Measurements from ENCODE around the gene UCK2. TPM values are rescaled to one million over a fixed set of nuclear protein-coding genes. Genes with fewer than 3 reads are reported as not detected.

The UCK2 gene
- total and polyA plus RNA-seq, 9 of the 15 experiments (the other 6 are each of a cell fraction or from before 2014, with no cell fraction given) = 71.6 to 145 (median 95.8) TPM

DNA sequence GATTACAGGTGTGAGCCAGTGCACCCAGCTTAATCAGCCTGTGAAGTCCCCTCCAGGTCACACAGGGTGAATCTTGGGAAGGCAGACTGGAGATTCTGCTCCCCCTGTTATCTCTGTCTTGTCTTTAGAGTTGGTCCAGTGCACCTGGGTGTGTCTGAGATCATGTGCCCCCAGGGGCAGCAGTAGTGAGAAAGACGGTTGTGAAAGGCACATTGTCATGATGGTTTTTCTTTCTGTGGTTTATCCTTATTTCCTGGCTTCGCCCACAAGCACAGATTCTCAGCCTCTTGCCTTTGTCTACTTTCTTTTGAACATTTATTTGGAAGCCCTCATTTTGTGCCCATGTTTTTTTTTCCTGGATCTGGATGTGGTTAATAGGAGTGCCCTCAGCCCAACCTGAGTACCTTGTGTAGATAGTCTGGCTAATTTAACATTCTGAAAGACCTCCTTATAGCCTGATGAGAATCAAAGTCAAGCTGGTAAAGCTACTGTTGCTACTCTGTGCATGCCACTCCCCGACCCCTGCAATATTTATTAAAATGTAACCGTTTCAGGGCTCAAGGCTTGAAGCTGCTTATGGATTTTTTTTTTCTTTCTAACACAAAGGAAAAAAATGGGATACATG lies 23.7 kb downstream of the UCK2 start:
- POLR2A ChIA-PET = no interaction called here
- CTCF ChIA-PET (ENCODE audit: low intra/inter-chr PET ratio) = no interaction called here
- Histone ChIP-seq H3K27me3 (ENCODE audit: control insufficient read depth in 2 of 2, insufficient read depth in 2 of 2, low read length in 2 of 2) (no peaks in the 10 kb centered on the region), H3K9me1 (ENCODE audit: control insufficient read depth, insufficient read depth, low read length) (peaks cover 5% of the 10 kb centered on the region), H3K4me2 (ENCODE audit: insufficient read depth, low read length) (no peak overlapping the region), H2AFZ (ENCODE audit: low read depth, low read length) (no peak overlapping the region), H3K79me2 (ENCODE audit: control insufficient read depth, insufficient read depth, low read length) (peaks cover 96% of the 10 kb centered on the region), H3K36me3 (ENCODE audit: control insufficient read depth, insufficient read depth, low read length) (peaks cover 6% of the 10 kb centered on the region; the same call in 2 of the 3 replicates), H3K9me3 (replicated peaks; ENCODE audit: control insufficient read depth, insufficient read depth, low read depth, low read length) (no peaks in the 10 kb centered on the region), H3K4me3 (no peak overlapping the region), H3K27ac (ENCODE audit: extremely low read depth, low read depth, low read length) (no peak overlapping the region), H3K9ac (ENCODE audit: insufficient read depth in 1 of 2, low read depth in 2 of 2, low read length in 2 of 2) (no peak overlapping the region), H3K4me1 (replicated peaks in 1 of 2; ENCODE audit: control insufficient read depth in 2 of 2, insufficient read depth in 2 of 2, low read length in 2 of 2) (peaks cover 15 to 45% of the 10 kb centered on the region in 2 experiments), H4K20me1 (replicated peaks; ENCODE audit: control insufficient read depth, insufficient read depth, low read length) (peaks cover 40% of the 10 kb centered on the region)
- intact Hi-C loops (cut with micrococcal nuclease) = no loop called here
- BruUV-seq (replicated peaks) = no TSS peak
- 48% methylated on average over 4 of the region's 4 CpGs for WGBS (ENCODE audit: insufficient coverage, low coverage, missing lambda C conversion rate)
- TF ChIP-seq, protein P1, sequence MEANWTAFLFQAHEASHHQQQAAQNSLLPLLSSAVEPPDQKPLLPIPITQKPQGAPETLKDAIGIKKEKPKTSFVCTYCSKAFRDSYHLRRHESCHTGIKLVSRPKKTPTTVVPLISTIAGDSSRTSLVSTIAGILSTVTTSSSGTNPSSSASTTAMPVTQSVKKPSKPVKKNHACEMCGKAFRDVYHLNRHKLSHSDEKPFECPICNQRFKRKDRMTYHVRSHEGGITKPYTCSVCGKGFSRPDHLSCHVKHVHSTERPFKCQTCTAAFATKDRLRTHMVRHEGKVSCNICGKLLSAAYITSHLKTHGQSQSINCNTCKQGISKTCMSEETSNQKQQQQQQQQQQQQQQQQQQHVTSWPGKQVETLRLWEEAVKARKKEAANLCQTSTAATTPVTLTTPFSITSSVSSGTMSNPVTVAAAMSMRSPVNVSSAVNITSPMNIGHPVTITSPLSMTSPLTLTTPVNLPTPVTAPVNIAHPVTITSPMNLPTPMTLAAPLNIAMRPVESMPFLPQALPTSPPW (CRISPR knock-in tag; IDR thresholded peaks at IDR 0.05) = 0 out of 2 replicates have a peak, but pooled peaks have one; percentile 28
- TF ChIP-seq TCF3 (CRISPR knock-in tag; IDR thresholded peaks at IDR 0.05) = 0 out of 2 replicates have a peak, but pooled peaks have one; percentile 11
- no peak for TF ChIP-seq ARNT (IDR thresholded peaks at IDR 0.05)
- peak; percentile 39; the same call in 1 of the 2 replicates for TF ChIP-seq BHLHE40 (IDR thresholded peaks at IDR 0.05; ENCODE audit: low read length)
- no peak for TF ChIP-seq NFE2L1 (tag; IDR thresholded peaks at IDR 0.05; ENCODE audit: borderline replicate concordance, low read depth)
- TF ChIP-seq CBFA2T2 (conservative IDR thresholded peaks at IDR 0.05) = peak; percentile 21; the same call in 1 of the 2 replicates
- TF ChIP-seq, protein P2, sequence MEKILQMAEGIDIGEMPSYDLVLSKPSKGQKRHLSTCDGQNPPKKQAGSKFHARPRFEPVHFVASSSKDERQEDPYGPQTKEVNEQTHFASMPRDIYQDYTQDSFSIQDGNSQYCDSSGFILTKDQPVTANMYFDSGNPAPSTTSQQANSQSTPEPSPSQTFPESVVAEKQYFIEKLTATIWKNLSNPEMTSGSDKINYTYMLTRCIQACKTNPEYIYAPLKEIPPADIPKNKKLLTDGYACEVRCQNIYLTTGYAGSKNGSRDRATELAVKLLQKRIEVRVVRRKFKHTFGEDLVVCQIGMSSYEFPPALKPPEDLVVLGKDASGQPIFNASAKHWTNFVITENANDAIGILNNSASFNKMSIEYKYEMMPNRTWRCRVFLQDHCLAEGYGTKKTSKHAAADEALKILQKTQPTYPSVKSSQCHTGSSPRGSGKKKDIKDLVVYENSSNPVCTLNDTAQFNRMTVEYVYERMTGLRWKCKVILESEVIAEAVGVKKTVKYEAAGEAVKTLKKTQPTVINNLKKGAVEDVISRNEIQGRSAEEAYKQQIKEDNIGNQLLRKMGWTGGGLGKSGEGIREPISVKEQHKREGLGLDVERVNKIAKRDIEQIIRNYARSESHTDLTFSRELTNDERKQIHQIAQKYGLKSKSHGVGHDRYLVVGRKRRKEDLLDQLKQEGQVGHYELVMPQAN (IDR thresholded peaks at IDR 0.05; ENCODE audit: borderline replicate concordance) = no peak
- TF ChIP-seq HNRNPH1 (optimal IDR thresholded peaks at IDR 0.05; ENCODE audit: low read depth, low read length) = no peak
- TF ChIP-seq RCOR1 (IDR thresholded peaks at IDR 0.05; ENCODE audit: borderline replicate concordance in 1 of 2, low read depth in 2 of 2, low read length in 2 of 2) = 0 out of 4 replicates have a peak, but pooled peaks of 1 of the 2 experiments have one; percentile 39
- TF ChIP-seq CBFA2T3 (IDR thresholded peaks at IDR 0.05) = peak; percentile 36; the same call in 1 of the 2 replicates
- TF ChIP-seq MECOM (CRISPR knock-in tag; IDR thresholded peaks at IDR 0.05) = peak; percentile 88
- no peak for TF ChIP-seq EP400 (IDR thresholded peaks at IDR 0.05)
- TF ChIP-seq CTBP1 (IDR thresholded peaks at IDR 0.05; ENCODE audit: borderline replicate concordance) = peak; percentile 64; the same call in 1 of the 2 replicates
- TF ChIP-seq JUND (IDR thresholded peaks at IDR 0.05; ENCODE audit: borderline replicate concordance, low read depth, low read length) = no peak
- peak; percentile 15; the same call in 1 of the 3 replicates for TF ChIP-seq JUND (tag; IDR thresholded peaks at IDR 0.05; ENCODE audit: borderline replicate concordance, low read depth, low read length)
- FAIRE-seq (no peak), DNase-seq (ENCODE audit: extremely low read depth in 1 of 4, low spot score in 3 of 4) (peak in 1 of 4 experiments; percentile 47), ATAC-seq (peak; percentile 15; the same call in 2 of the 3 replicates)
- in situ Hi-C loops (cut with MboI) = no loop called here

All from K562 (cell line).